Measurements from ENCODE around the gene ASPSCR1. TPM values are rescaled to one million over a fixed set of nuclear protein-coding genes. Genes with fewer than 3 reads are reported as not detected.

The ASPSCR1 gene
- total RNA-seq, 3 donors from 2014 or later = 33.1 to 35.2 (median 34.5) TPM

- TF ChIP-seq CTCF (IDR thresholded peaks at IDR 0.05) = no peak
- Histone ChIP-seq H3K9me3 (no peaks in the 10 kb centered on the region), H3K4me1 (ENCODE audit: low read depth) (no peaks in the 10 kb centered on the region), H3K36me3 (ENCODE audit: low read depth) (no peaks in the 10 kb centered on the region), H3K4me3 (no peak overlapping the region)
- intact Hi-C loops (cut with DNase I, micrococcal nuclease) = no loop called here
- ATAC-seq (peak; percentile 32), DNase-seq (no peak)
Observed at GRCh38 chr17:82003411-82004381, 26.3 kb downstream of the ASPSCR1 start.

GRCh38 chr17:82004517-82005455 is 27.4 kb downstream of the ASPSCR1 start:
- H3K4me3 ChIP-seq = no peak overlapping the region
- ATAC-seq (no peak), DNase-seq (no peak)
- intact Hi-C loops (cut with DNase I, micrococcal nuclease) = no loop called here
- TF ChIP-seq CTCF (IDR thresholded peaks at IDR 0.05) = no peak
- H3K9me3 ChIP-seq = no peaks in the 10 kb centered on the region
- H3K4me1 ChIP-seq (ENCODE audit: low read depth) = no peaks in the 10 kb centered on the region
- H3K36me3 ChIP-seq (ENCODE audit: low read depth) = no peaks in the 10 kb centered on the region

GRCh38 chr17:82005701-82006348 is 28.4 kb downstream of the ASPSCR1 start:
- TF ChIP-seq CTCF (IDR thresholded peaks at IDR 0.05) = no peak
- intact Hi-C loops (cut with DNase I, micrococcal nuclease) = no loop called here
- DNase-seq (no peak), ATAC-seq (no peak)
- Histone ChIP-seq H3K4me1 (ENCODE audit: low read depth) (no peaks in the 10 kb centered on the region), H3K9me3 (no peaks in the 10 kb centered on the region), H3K4me3 (no peak overlapping the region), H3K36me3 (ENCODE audit: low read depth) (no peaks in the 10 kb centered on the region)

GRCh38 chr17:82006468-82007227 is 29.2 kb downstream of the ASPSCR1 start:
- no peaks in the 10 kb centered on the region for H3K9me3 ChIP-seq
- intact Hi-C loops (cut with DNase I, micrococcal nuclease) = no loop called here
- ATAC-seq (no peak), DNase-seq (no peak)
- no peaks in the 10 kb centered on the region for H3K36me3 ChIP-seq (ENCODE audit: low read depth)
- H3K4me3 ChIP-seq = no peak overlapping the region
- TF ChIP-seq CTCF (IDR thresholded peaks at IDR 0.05) = no peak
- H3K4me1 ChIP-seq (ENCODE audit: low read depth) = no peaks in the 10 kb centered on the region

GRCh38 chr17:82007228-82007494 is 29.7 kb downstream of the ASPSCR1 start:
- TF ChIP-seq CTCF (IDR thresholded peaks at IDR 0.05) = no peak
- DNase-seq = no peak
- Histone ChIP-seq H3K9me3 (no peaks in the 10 kb centered on the region), H3K4me1 (ENCODE audit: low read depth) (no peaks in the 10 kb centered on the region), H3K4me3 (no peak overlapping the region), H3K36me3 (ENCODE audit: low read depth) (no peaks in the 10 kb centered on the region)
- intact Hi-C loops (cut with DNase I, micrococcal nuclease) = no loop called here
- ATAC-seq = no peak

All from mucosa of descending colon (tissue), 3 donors.